Measurements from ENCODE around the gene FBXL15.

The FBXL15 gene

DNA sequence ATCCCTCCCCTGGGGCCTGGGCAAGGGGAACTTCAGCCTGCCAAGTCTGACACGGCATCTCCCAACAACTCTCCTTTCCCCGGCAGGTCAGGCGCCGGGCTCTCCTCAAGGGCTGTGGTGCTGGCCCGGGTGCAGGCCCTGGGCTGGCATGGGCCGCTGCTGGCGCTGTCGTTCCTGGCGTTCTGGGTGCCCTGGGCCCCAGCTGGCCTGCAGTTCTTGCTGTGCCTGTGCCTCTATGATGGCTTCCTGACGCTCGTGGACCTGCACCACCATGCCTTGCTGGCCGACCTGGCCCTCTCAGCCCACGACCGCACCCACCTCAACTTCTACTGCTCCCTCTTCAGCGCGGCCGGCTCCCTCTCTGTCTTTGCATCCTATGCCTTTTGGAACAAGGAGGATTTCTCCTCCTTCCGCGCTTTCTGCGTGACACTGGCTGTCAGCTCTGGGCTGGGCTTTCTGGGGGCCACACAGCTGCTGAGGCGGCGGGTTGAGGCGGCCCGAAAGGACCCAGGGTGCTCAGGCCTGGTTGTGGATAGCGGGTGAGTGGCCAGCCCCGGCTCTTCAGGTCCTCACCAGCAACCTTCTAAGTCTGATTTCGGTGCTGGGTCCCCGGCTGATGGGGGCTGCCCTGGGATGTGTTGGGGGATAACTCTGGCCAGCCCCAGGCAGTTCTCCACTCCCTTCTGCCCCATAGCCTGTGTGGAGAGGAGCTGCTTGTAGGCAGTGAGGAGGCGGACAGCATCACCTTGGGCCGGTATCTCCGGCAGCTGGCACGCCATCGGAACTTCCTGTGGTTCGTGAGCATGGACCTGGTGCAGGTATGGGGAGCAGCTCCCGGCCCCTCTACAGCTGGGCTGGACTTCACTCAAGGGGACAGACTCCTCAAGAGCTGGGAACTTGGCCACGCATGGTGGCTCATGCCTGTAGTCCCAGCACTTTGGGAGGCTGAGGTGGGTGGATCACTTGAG lies 50.2 kb downstream of the FBXL15 start:
- no peak overlapping the region for H2AK5ac ChIP-seq (ENCODE audit: low read length)
- no peak overlapping the region for H3K4ac ChIP-seq (ENCODE audit: low read depth, low read length)
- H2BK5ac ChIP-seq (ENCODE audit: low read length), result no peak overlapping the region
- H3K4me2 ChIP-seq (ENCODE audit: low read length), result no peak overlapping the region
- no peaks in the 10 kb centered on the region for H3K4me1 ChIP-seq (ENCODE audit: control insufficient read depth, low read depth, low read length)
- no peak overlapping the region for H3K4me3 ChIP-seq (ENCODE audit: low read length)
- H3K36me3 ChIP-seq (ENCODE audit: control insufficient read depth, insufficient read depth, low read length), result no peaks in the 10 kb centered on the region
- H3K56ac ChIP-seq (ENCODE audit: low read length), result no peak overlapping the region
- H3K23ac ChIP-seq (ENCODE audit: low read length), result no peak overlapping the region
- H3K79me2 ChIP-seq (ENCODE audit: control insufficient read depth, insufficient read depth, low read length), result no peaks in the 10 kb centered on the region
- H2BK15ac ChIP-seq (replicated peaks; ENCODE audit: low read depth), result no peak overlapping the region
- no peak overlapping the region for H3K27ac ChIP-seq (ENCODE audit: low read depth, low read length)
- H3K79me1 ChIP-seq (ENCODE audit: low read length), result no peaks in the 10 kb centered on the region
- no peak overlapping the region for H4K8ac ChIP-seq (ENCODE audit: low read depth, low read length)
- no peak overlapping the region for H3K18ac ChIP-seq (ENCODE audit: low read length)
- H3K27me3 ChIP-seq (ENCODE audit: insufficient read depth, low read length, poor library complexity), result no peaks in the 10 kb centered on the region
- no peak overlapping the region for H2BK120ac ChIP-seq (ENCODE audit: low read depth, low read length)
- no peak overlapping the region for H4K5ac ChIP-seq (ENCODE audit: low read length)
- no peak overlapping the region for H3K9ac ChIP-seq (ENCODE audit: low read length)
- no CpG with 5 or more reads among the region's 36 CpGs for WGBS (ENCODE audit: extremely low coverage, insufficient coverage, low lambda C conversion rate)
- no peak for DNase-seq

Small RNA genes within 50 kb of the gene (small RNA-seq; reads per million reads assigned to genes)
- gene MIR146B (ENCODE audit: insufficient read depth), result 384 reads per million, percentile 98 among the genes with 10 or more reads in this experiment
